Endothelial cell of umbilical vein (primary cell): ENCODE measurements around the gene NELFA. TPM values are rescaled to one million over a fixed set of nuclear protein-coding genes. Genes with fewer than 3 reads are reported as not detected.

Source experiments
- BruUV-seq: library from RNA; stranded (reverse); fragments of 400-500 nt; replicated peaks from 2 replicates; lab custom pipeline; 2021; lab: Mats Ljungman, UMichigan
- CTCF ChIA-PET: fragments of 300-600, 350-600 bp; sonication (Branson Sonifier 250); formaldehyde crosslinking; loops from one replicate; lab custom pipeline; 2021; ENCODE audit warnings: antibody characterized with exemption, inconsistent platforms; lab: Charles Lee
- POLR2A ChIA-PET: fragments of 300-600, 350-600 bp; sonication (Branson Sonifier 250); formaldehyde crosslinking; loops from one replicate; lab custom pipeline; 2021; ENCODE audit warnings: antibody characterized with exemption, inconsistent platforms; lab: Charles Lee
- DNase-seq: peaks from one replicate; pipeline ENCODE4 v3.0.0-alpha.2; 2011; ENCODE audit warnings: low read depth, low spot score
- FAIRE-seq: peaks from 2 replicates; lab custom pipeline; 2011; peaks lifted over from hg19 to GRCh38; lab: Jason Lieb, UNC
- H2AFZ ChIP-seq: 2 replicates; pipeline ENCODE4 v1.6.0; 2012; ENCODE audit warnings: low read depth, low read length, control low read depth, inconsistent platforms
- H3K27ac ChIP-seq: 2 replicates; pipeline ENCODE4 v1.5.1; 2011; ENCODE audit warnings: low read depth, mild to moderate bottlenecking, control low read depth, low read length, moderate library complexity; ENCODE audit not compliant: insufficient read depth
- H3K27me3 ChIP-seq, 2 experiments: 2 replicates each; pipeline versions ENCODE4 v1.6.0 to v1.6.1; 2011; ENCODE audit warnings: low read length in 2 of 2, mixed read lengths in 1 of 2; ENCODE audit not compliant: control insufficient read depth in 2 of 2, insufficient read depth in 2 of 2
- H3K36me3 ChIP-seq, 2 experiments: 2 replicates in 1 of 2; 3 replicates in 1 of 2; pipeline ENCODE4 v1.5.1; 2011; ENCODE audit warnings: low read length in 2 of 2, mild to moderate bottlenecking in 1 of 2, moderate library complexity in 1 of 2; ENCODE audit not compliant: control insufficient read depth in 2 of 2, insufficient read depth in 2 of 2; ENCODE audit errors: extremely low read depth in 1 of 2
- H3K4me1 ChIP-seq: 3 replicates; pipeline ENCODE4 v1.5.1; 2011; ENCODE audit warnings: mild to moderate bottlenecking, low read length; ENCODE audit not compliant: control insufficient read depth, insufficient read depth; ENCODE audit errors: extremely low read depth
- H3K4me2 ChIP-seq: 2 replicates; pipeline ENCODE4 v1.6.1; 2011; ENCODE audit warnings: low read length, control low read depth, mixed read lengths; ENCODE audit not compliant: insufficient read depth
- H3K4me3 ChIP-seq, 3 experiments: fragments of 200-600 bp in 1 of 3; sonication (generic), shearing (Covaris generic) in 1 of 3; replicated peaks in 1 of 3; 2 replicates each; pipeline ENCODE4 v1.5.1; 2011 to 2016; ENCODE audit warnings: control low read depth in 3 of 3, low read length in 3 of 3, mild to moderate bottlenecking in 2 of 3, inconsistent platforms in 1 of 3, low read depth in 1 of 3, moderate library complexity in 1 of 3; ENCODE audit not compliant: insufficient read depth in 1 of 3
- H3K79me2 ChIP-seq: 2 replicates; pipeline ENCODE4 v1.6.0; 2012; ENCODE audit warnings: low read length, inconsistent platforms; ENCODE audit not compliant: control insufficient read depth, insufficient read depth
- H3K9ac ChIP-seq: replicated peaks from 2 replicates; pipeline ENCODE3; 2011; ENCODE audit warnings: low read length, control low read depth; ENCODE audit not compliant: insufficient read depth; ENCODE audit errors: extremely low read depth
- H3K9me1 ChIP-seq: replicated peaks from 3 replicates; pipeline ENCODE4 v1.6.0; 2011; ENCODE audit warnings: mild to moderate bottlenecking, low read length; ENCODE audit not compliant: control insufficient read depth, insufficient read depth; ENCODE audit errors: extremely low read depth
- H3K9me3 ChIP-seq: replicated peaks from 2 replicates; pipeline ENCODE4 v1.5.1; 2012; ENCODE audit warnings: low read length, inconsistent platforms; ENCODE audit not compliant: control insufficient read depth, insufficient read depth
- H4K20me1 ChIP-seq: replicated peaks from 2 replicates; pipeline ENCODE3; 2011; ENCODE audit warnings: mild to moderate bottlenecking, low read length; ENCODE audit not compliant: control insufficient read depth, insufficient read depth; ENCODE audit errors: extremely low read depth
- CTCF ChIP-seq, 2 donors: IDR thresholded peaks; 1 replicate in 1 of 2; 2 replicates in 1 of 2; pipeline ENCODE4 v1.5.1; 2011; ENCODE audit warnings: low read length in 2 of 2, mild to moderate bottlenecking in 2 of 2, moderate library complexity in 2 of 2, control low read depth in 1 of 2, inconsistent platforms in 1 of 2, low read depth in 1 of 2; ENCODE audit not compliant: insufficient read depth in 1 of 2; ENCODE audit errors: extremely low read depth in 1 of 2
- EZH2 ChIP-seq: IDR thresholded peaks from 2 replicates; pipeline ENCODE4 v1.6.1; 2012; ENCODE audit warnings: borderline replicate concordance, low read depth, mild to moderate bottlenecking, moderate library complexity, low read length, inconsistent platforms; ENCODE audit not compliant: severe bottlenecking
- FOS ChIP-seq: IDR thresholded peaks from 2 replicates; pipeline ENCODE4 v1.6.1; 2011; ENCODE audit warnings: mild to moderate bottlenecking, low read length, moderate library complexity, borderline replicate concordance; ENCODE audit not compliant: insufficient read depth
- GATA2 ChIP-seq: IDR thresholded peaks from 2 replicates; pipeline ENCODE4 v1.7.0; 2011; ENCODE audit warnings: low read depth, mild to moderate bottlenecking, moderate library complexity, mixed read lengths, low read length; ENCODE audit not compliant: insufficient read length, insufficient read depth
- JUN ChIP-seq: IDR thresholded peaks from 2 replicates; pipeline ENCODE4 v1.6.1; 2011; ENCODE audit warnings: borderline replicate concordance, low read depth; ENCODE audit not compliant: insufficient read length, insufficient read depth
- MAX ChIP-seq: IDR thresholded peaks from 2 replicates; pipeline ENCODE4 v1.6.1; 2011; ENCODE audit not compliant: insufficient read depth, insufficient read length
- MYC ChIP-seq: IDR thresholded peaks from one replicate; pipeline ENCODE4 v1.6.1; 2011; ENCODE audit warnings: mild to moderate bottlenecking, low read depth, low read length
- POLR2A ChIP-seq: IDR thresholded peaks from 2 replicates; pipeline ENCODE4 v1.6.1; 2012; ENCODE audit warnings: low read depth, mild to moderate bottlenecking, control low read depth, low read length
- POLR2AphosphoS5 ChIP-seq: IDR thresholded peaks from 2 replicates; pipeline ENCODE4 v1.6.1; 2012; ENCODE audit warnings: low read depth, mild to moderate bottlenecking, control low read depth, low read length, moderate library complexity; ENCODE audit not compliant: insufficient read depth
- dilution Hi-C: fragments of 300-500 bp; cut with MboI; formaldehyde crosslinking; loops from one replicate; pipeline ENCODE4 v1.15.0; 2019; ENCODE audit warnings: low sequenced_read_pairs; ENCODE audit not compliant: extremely low pct_ligation_motif_present
- intact Hi-C: fragments of 100-400 bp; cut with micrococcal nuclease; formaldehyde crosslinking; loops from one replicate; pipeline ENCODE4 v1.10.0; 2022
- polyA plus RNA-seq, 4 experiments: library from polyadenylated mRNA; depleted of rRNA in 3 of 4; stranded (reverse) in 3 of 4; unstranded in 1 of 4; fragments of >200 nt; gene quantifications; 2 replicates each; pipeline versions ENCODE4 v1.2.1 to v1.2.3, GENCODE V29; 2011 to 2012; ENCODE audit warnings: missing spikeins in 1 of 4
- total RNA-seq: library from RNA; stranded (reverse); gene quantifications from 2 replicates; pipeline ENCODE4 v1.2.3, GENCODE V29; 2021

Gene NELFA
- total and polyA plus RNA-seq, 2 donors (not counting 3 experiments of a cell fraction or from before 2014, with no cell fraction given): 22.8 to 30.3 TPM

GRCh38 chr4:1974840-1975239, 33.9 kb downstream of the NELFA start:
- dilution Hi-C loops (no loop called here), intact Hi-C loops (no loop called here)
- no peak for DNase-seq
- Histone ChIP-seq H3K4me1 (no peaks in the 10 kb centered on the region), H3K27me3 (no peaks in the 10 kb centered on the region), H2AFZ (no peak overlapping the region), H3K79me2 (peaks cover 9% of the 10 kb centered on the region), H3K9me3 (no peaks in the 10 kb centered on the region), H3K4me2 (no peak overlapping the region), H3K4me3 (no peak overlapping the region), H3K36me3 (peaks cover 24 to 56% of the 10 kb centered on the region in 2 experiments), H3K27ac (no peak overlapping the region), H4K20me1 (no peaks in the 10 kb centered on the region), H3K9ac (no peak overlapping the region), H3K9me1 (no peaks in the 10 kb centered on the region)
- CTCF ChIA-PET: no interaction called here
- no peak for FAIRE-seq
- no peak for TF ChIP-seq EZH2
- TF ChIP-seq POLR2AphosphoS5: no peak
- POLR2A ChIA-PET: no interaction called here
- BruUV-seq: no TSS peak

- BruUV-seq: no TSS peak
- Histone ChIP-seq H3K36me3 (peaks cover 18 to 57% of the 10 kb centered on the region in 2 experiments), H2AFZ (no peak overlapping the region), H3K9me1 (no peaks in the 10 kb centered on the region), H3K9ac (no peak overlapping the region), H3K4me2 (no peak overlapping the region), H3K4me1 (no peaks in the 10 kb centered on the region), H3K9me3 (no peaks in the 10 kb centered on the region), H3K4me3 (no peak overlapping the region), H3K79me2 (peaks cover 9% of the 10 kb centered on the region), H3K27me3 (no peaks in the 10 kb centered on the region), H4K20me1 (no peaks in the 10 kb centered on the region), H3K27ac (no peak overlapping the region)
- POLR2A ChIA-PET: no interaction called here
- FAIRE-seq (no peak), DNase-seq (no peak)
- TF ChIP-seq FOS (no peak), MAX (no peak), JUN (no peak), POLR2AphosphoS5 (no peak), EZH2 (no peak), CTCF (IDR thresholded peaks at IDR 0.05; ENCODE audit: extremely low read depth in 1 of 2, insufficient read depth in 1 of 2, low read depth in 1 of 2, low read length in 2 of 2) (no peak), MYC (no peak), GATA2 (no peak), POLR2A (no peak)
- dilution Hi-C loops: no loop called here
- CTCF ChIA-PET: no interaction called here
- intact Hi-C loops: no loop called here
These were observed 35.1 kb downstream of the NELFA start for GRCh38 chr4:1973661-1974060.
